ENCODE data around the gene ICAM1.
A peak's percentile ranks its signal among the peaks of the same experiment; 100 is the strongest.

Gene ICAM1

DNA sequence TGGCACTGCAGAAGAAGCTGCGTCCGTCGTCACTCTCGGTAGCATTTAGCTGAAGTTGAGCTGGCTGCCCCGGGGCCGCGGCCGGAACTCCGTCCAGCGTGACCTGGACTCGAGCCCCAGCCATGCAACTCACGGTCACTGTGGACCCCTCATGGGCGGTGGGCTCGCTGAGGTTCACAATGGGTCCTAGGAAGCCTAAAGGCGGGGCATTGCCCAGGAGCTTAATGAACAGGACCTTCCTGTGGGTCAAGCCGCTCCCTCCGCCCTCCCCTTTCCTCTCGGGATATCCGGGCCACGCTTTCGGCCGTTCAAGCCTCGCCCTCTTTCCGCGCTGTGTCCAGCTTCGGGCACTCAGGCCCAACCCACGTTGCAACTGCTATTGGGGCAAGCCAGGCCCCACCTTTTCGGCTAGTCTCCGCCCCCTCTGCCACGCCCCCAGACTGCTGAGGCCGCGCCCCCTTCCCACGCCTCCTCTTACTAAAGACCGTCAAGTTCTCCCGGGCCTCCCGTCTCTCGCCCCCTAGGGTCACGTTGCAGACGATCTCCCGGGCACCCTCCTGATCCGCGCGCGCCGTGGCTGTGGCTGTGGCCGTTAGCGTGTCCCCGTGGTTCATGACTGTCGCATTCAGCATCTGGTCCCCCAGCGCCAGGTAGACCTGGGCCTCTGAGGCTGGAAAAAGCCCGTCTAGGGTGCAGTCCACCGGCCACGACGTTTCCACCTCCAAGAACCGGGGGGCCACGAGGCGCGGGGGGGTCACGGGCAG is 63.9 kb downstream of the ICAM1 start:
- ATAC-seq, result peak; percentile 88
- no peak for TF ChIP-seq ZFP30 (CRISPR knock-in tag; IDR thresholded peaks at IDR 0.05)
- no peak for TF ChIP-seq PPARA (CRISPR knock-in tag; IDR thresholded peaks at IDR 0.05; ENCODE audit: borderline replicate concordance)
- no peak for TF ChIP-seq ISL1 (CRISPR knock-in tag; IDR thresholded peaks at IDR 0.05)
- no peak for TF ChIP-seq ESRRG (CRISPR knock-in tag; IDR thresholded peaks at IDR 0.05)
- TF ChIP-seq ZNF565 (CRISPR knock-in tag; conservative IDR thresholded peaks at IDR 0.05; ENCODE audit: low read depth), result no peak
- TF ChIP-seq, protein P1, sequence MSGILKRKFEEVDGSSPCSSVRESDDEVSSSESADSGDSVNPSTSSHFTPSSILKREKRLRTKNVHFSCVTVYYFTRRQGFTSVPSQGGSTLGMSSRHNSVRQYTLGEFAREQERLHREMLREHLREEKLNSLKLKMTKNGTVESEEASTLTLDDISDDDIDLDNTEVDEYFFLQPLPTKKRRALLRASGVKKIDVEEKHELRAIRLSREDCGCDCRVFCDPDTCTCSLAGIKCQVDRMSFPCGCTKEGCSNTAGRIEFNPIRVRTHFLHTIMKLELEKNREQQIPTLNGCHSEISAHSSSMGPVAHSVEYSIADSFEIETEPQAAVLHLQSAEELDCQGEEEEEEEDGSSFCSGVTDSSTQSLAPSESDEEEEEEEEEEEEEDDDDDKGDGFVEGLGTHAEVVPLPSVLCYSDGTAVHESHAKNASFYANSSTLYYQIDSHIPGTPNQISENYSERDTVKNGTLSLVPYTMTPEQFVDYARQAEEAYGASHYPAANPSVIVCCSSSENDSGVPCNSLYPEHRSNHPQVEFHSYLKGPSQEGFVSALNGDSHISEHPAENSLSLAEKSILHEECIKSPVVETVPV (CRISPR knock-in tag; IDR thresholded peaks at IDR 0.05), result no peak

DNA sequence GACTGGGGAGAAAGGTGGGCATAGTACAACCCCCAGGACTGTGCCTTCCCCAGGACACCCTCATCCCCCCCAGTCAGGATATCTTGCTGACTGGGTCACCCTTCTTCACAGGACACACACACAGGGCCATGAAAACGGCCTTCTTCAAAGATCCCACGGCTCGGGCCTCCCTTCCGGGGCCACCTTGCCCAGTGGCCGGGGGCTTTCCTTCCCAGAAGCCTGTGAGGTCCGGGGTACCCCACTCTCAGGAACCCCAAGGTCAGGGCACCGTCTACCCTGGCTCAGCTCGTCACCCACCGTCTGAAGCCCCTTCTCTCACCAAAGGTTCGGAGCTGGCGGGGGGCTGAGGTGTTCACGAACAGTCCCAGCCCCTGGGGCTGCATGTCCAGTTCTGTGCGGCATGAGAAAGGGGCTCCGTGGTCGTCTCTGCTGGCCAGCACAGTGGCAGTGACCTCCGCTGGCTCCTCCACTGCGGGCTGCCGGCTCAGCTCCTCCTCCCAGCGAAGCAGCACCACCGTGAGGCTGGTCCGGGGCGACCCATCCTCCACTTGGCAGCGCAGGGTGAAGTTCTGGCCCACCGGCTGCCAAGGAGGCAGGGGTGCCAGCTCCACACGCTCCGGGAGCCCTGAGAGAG is 64.5 kb downstream of the ICAM1 start:
- TF ChIP-seq ZFP30 (CRISPR knock-in tag; IDR thresholded peaks at IDR 0.05) (no peak), ZNF8 (CRISPR knock-in tag; IDR thresholded peaks at IDR 0.05) (no peak)
- ATAC-seq, result no peak

Data from SK-N-SH treated with all-trans-retinoic acid at 6 μM for 48 hours (cell line).